IPS DF 19.7 (cell line): ENCODE measurements around the gene OR13C2.
"Not testable (repeated sequence)": the region's sequence is repeated elsewhere in the genome, so short reads cannot be mapped to it uniquely, and the experiment has no call there.

Source experiments
- DNase-seq: peaks from one replicate; pipeline ENCODE4 v3.0.0-alpha.2; 2013; ENCODE audit warnings: low read depth, low spot score

OR13C2 gene

GRCh38 chr9:104605527-104605926 is at the start of gene OR13C2:
Gene OR13C2, minus strand, starts transcription at chr9:104605627. Its CDS starts 0 bp downstream, at chr9:104605627.
- DNase-seq, result not testable (repeated sequence)

DNA sequence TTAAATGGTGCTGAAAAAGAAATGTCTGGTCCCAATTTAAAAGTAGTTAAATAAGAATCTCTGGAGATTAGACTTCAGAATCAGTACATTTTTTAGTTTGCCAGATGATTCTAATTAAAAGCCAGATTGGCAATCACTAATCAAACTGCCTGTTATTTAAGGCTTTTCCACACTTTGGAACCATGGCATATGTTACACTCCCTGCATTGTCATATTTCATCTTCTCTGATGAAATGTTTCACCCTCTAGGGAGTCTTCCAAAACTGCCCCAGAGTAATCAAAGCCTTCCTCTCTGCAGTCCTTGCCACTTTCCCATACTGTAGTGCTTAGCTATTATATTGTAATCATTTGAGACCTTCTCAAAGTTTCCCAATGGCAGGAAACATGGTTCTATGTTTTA is 30.0 kb upstream of the OR13C2 start:
- no peak for DNase-seq

GRCh38 chr9:104633976-104634520 is 28.6 kb upstream of the OR13C2 start:
- DNase-seq, result no peak

DNA sequence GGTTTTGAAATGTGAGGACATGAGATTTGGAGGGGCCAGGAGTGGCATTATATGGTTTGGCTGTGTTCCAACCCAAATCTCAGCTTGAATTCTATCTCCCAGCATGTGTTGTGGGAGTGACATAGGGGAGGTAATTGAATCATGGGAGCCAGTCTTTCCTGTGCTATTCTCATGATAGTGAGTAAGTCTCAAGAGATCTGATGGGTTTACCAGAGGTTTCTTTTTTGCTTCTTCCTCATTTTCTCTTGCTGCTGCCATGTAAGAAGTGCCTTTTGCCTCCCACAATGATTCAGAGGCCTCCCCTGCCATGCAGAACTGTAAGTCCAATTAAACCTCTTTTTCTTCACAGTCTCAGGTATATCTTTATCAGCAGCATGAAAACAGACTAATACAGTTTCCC is 20.5 kb upstream of the OR13C2 start:
- not testable (repeated sequence) for DNase-seq

DNA sequence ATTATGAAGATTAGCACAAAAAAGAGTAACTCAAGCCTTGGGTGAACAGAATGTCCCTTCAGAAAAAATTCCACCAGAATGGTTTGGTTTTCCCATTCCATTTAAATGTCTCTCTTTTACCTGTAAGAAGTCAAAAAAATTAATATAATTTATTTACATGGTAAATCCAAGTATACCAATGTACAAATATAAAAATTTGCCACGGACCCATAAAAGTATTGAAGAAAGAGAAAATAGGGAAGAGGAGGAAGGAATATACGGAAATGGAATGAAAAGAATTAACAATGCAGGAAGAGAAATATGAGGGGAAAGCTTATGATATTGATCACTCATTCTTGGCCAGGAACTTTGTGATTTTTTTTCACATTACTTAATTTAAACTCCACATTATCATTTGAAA is 12.7 kb upstream of the OR13C2 start, which contains the start of gene OR13C9:
TSS of gene OR13C9 (minus strand) at position 101 of the 400 bp plus-strand sequence. CDS start at position 101, 0 bp downstream.
- no peak for DNase-seq

- DNase-seq, result no peak
Observed at GRCh38 chr9:104617418-104617817, 12.0 kb upstream of the OR13C2 start.

DNA sequence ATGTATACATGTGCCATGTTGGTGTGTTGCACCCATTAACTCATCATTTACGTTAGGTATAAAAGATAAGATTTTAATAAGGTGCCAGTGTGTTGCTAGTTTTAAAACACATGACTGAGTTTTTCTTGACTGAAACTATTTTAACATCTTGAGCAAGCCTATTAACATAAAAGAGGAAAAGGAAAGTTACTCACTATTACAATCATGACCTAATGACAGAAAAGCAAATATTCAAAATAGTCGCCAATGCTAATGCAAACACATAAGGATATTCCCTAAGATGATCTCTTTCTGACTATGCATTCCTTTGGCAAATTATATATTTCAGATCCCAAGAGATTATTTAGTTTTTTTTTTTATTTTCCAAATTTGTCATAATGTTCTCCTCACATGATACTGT is 5.8 kb upstream of the OR13C2 start:
- DNase-seq, result no peak

GRCh38 chr9:104608336-104608735 is 2.9 kb upstream of the OR13C2 start:
- no peak for DNase-seq

GRCh38 chr9:104606152-104606551 is 725 bp upstream of the OR13C2 start:
- DNase-seq, result no peak

- DNase-seq, result no peak
Observed at GRCh38 chr9:104604801-104605200, 626 bp downstream of the OR13C2 start.

- DNase-seq, result not testable (repeated sequence)
Observed at GRCh38 chr9:104599313-104599712, 6.1 kb downstream of the OR13C2 start, which contains the start of gene OR13C5. Gene OR13C5, minus strand, starts transcription at chr9:104599413. Its CDS starts 0 bp downstream, at chr9:104599413.

DNA sequence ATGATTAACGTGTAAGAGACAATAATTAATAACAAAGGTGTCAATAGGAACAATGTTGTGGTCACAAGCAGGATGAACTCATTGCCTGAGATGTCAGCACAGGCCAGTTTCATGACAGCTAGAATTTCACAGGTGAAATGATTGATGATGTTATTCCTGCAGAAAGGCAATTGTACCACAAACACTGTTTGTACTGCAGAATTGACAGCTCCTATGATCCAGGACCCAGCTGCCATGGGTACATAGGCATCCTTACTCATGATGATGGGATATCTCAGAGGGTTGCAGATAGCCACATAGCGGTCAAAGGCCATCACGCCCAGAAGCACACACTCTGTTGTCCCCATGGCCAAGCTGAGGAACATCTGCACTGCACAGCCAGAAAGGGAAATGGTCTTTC is 6.7 kb downstream of the OR13C2 start:
- DNase-seq, result not testable (repeated sequence)

- no peak for DNase-seq
Observed at GRCh38 chr9:104589626-104590025, 15.8 kb downstream of the OR13C2 start.

DNA sequence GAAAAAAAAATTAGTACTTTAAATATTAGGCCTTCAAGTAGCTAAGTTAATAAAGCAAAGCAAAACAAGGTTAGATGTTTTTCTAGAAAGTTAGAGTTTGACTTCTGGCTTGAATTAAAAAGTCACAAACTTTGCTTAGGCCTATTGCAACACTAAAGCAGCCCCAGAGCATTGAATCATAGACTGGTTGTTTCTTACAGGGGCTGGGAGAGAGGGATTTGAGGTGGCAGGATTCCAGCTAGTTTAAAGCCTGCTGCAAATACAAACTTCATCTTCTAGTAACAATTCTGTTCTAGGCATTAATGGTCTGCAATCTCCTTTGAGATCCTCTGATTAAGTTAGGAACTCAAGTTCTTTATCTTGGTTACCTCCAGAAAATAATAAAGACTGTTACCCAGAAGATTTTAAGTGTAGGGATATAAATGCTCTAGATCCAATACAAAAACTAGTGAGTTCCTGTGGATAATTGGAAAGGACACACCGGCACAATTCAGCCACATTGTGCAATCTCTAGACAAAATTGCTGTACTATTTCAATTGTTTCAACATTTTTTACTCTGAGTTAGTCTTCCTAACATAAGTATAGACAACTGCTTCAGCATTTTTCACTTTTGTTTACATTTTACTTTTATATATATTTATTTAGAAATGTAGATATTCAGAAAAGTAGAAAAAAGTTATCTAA is 18.8 kb downstream of the OR13C2 start:
- no peak for DNase-seq

- no peak for DNase-seq
Observed at GRCh38 chr9:104580562-104580961, 24.9 kb downstream of the OR13C2 start.

DNA sequence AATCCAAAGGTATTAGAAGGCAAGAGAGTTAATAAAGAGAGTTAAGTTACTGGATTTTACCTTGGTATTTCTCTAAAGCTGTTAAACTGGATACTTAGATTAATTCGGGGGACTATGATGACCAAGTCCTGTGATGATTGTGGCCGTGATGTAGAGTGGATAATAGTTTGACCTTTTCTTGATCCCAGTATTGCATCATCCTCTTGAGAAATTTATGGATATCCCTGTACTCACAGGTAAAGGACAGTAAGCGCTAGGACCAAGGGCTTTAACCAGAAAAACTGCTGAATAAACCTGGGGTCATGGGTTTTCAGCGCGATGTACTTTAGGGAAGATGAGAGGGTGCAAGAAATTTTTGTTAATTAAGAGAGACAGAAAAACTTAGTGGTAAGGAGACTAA is 28.2 kb downstream of the OR13C2 start:
- no peak for DNase-seq

GRCh38 chr9:104575456-104575855 is 30.0 kb downstream of the OR13C2 start:
- no peak for DNase-seq

- DNase-seq, result no peak
Observed at GRCh38 chr9:104572612-104573011, 32.8 kb downstream of the OR13C2 start.

- no peak for DNase-seq
Observed at GRCh38 chr9:104568868-104569267, 36.6 kb downstream of the OR13C2 start, which contains the start of gene OR13C8. Gene OR13C8, plus strand, starts transcription at chr9:104569168. Its CDS starts 0 bp downstream, at chr9:104569168.

DNA sequence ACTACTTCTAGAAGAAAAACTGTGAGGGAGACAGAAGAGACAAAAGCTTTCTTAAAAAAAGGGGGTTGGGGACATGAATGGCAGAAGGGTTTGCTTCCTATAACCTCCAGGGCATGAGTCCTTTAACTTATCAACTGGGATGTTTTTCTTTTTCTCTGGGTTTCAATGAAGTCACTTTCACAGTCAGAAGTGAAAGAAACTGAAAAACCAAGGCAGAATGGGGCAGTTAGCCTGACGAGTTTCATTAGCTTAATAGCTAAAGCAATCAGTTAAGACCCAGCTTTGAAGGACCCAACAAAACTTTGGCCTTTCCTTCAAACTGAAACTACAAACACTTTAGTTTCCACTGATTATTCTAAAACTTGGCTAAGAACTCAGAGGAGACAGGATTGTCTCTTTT is 41.1 kb downstream of the OR13C2 start:
- DNase-seq, result no peak

- no peak for DNase-seq
Observed at GRCh38 chr9:104556830-104557634, 48.4 kb downstream of the OR13C2 start.

- DNase-seq, result no peak
Observed at GRCh38 chr9:104555521-104555920, 49.9 kb downstream of the OR13C2 start.
